Natural killer cell treated with Interleukin-12 subunit alpha and Interleukin-12 subunit beta and Interleukin-15 and Interleukin-18, amount 100 ng/mL, for 72 hours (primary cell): ENCODE results near the gene SH3BP2. TPM values are rescaled to one million over a fixed set of nuclear protein-coding genes. Genes with fewer than 3 reads are reported as not detected.
A peak's percentile ranks its signal among the peaks of the same experiment; 100 is the strongest.

Experiments used
- ATAC-seq, 2 donors: fragments of 150-1000 bp; cut with Tn5 transposase in 1 of 2; sonication (Bioruptor Pico), chemical (Tn5 transposase) in 1 of 2; 2 replicates each; pipeline ENCODE4 v1.10.0; 2021
- DNase-seq: peaks from one replicate; pipeline ENCODE4 v3.0.0; 2022; ENCODE audit warnings: low spot score
- H3K27ac Mint-ChIP-seq, 2 donors: 1 replicate in 1 of 2; 2 replicates in 1 of 2; pipeline ENCODE4 v1.8.0; 2022; ENCODE audit warnings: mixed read lengths in 2 of 2, mild to moderate bottlenecking in 1 of 2, moderate library complexity in 1 of 2
- H3K27me3 Mint-ChIP-seq, 2 donors: 1 replicate in 1 of 2; 2 replicates in 1 of 2; pipeline ENCODE4 v1.8.0; 2022; ENCODE audit warnings: mixed read lengths in 2 of 2
- H3K36me3 Mint-ChIP-seq: one replicate; pipeline ENCODE4 v1.8.0; 2022; ENCODE audit warnings: mixed read lengths
- H3K4me1 Mint-ChIP-seq, 2 donors: 1 replicate in 1 of 2; 2 replicates in 1 of 2; pipeline ENCODE4 v1.8.0; 2022; ENCODE audit warnings: low read depth in 2 of 2, mixed read lengths in 2 of 2, mild to moderate bottlenecking in 1 of 2
- H3K4me3 Mint-ChIP-seq: one replicate; pipeline ENCODE4 v1.8.0; 2022; ENCODE audit warnings: mixed read lengths
- H3K9me3 Mint-ChIP-seq: 2 replicates; pipeline ENCODE4 v1.8.0; 2022; ENCODE audit warnings: mixed read lengths
- total RNA-seq, 2 donors: library from RNA; stranded (reverse); gene quantifications; one replicate each; pipeline ENCODE4 v1.2.3, GENCODE V29; 2022

SH3BP2 gene
- total RNA-seq, 2 donors from 2014 or later = 121 to 129 TPM

GRCh38 chr4:2839060-2839459 is 46.2 kb downstream of the SH3BP2 start:
- no peaks in the 10 kb centered on the region for H3K27me3 Mint-ChIP-seq
- peak overlapping the region; percentile 85 to 94 for H3K27ac Mint-ChIP-seq
- no peaks in the 10 kb centered on the region for H3K9me3 Mint-ChIP-seq
- peaks cover 59 to 60% of the 10 kb centered on the region in 2 donors for H3K4me1 Mint-ChIP-seq
- peaks cover 6% of the 10 kb centered on the region for H3K36me3 Mint-ChIP-seq
- DNase-seq (no peak), ATAC-seq (no peak)
- peak overlapping the region; percentile 79 for H3K4me3 Mint-ChIP-seq

- peak overlapping the region; percentile 59 to 96 for H3K27ac Mint-ChIP-seq
- H3K4me1 Mint-ChIP-seq = peaks cover 53 to 59% of the 10 kb centered on the region in 2 donors
- no peak for ATAC-seq
- DNase-seq = no peak
- H3K9me3 Mint-ChIP-seq = no peaks in the 10 kb centered on the region
- no peaks in the 10 kb centered on the region for H3K27me3 Mint-ChIP-seq
- peak overlapping the region; percentile 60 for H3K4me3 Mint-ChIP-seq
- peaks cover 10% of the 10 kb centered on the region for H3K36me3 Mint-ChIP-seq
These were observed 49.9 kb downstream of the SH3BP2 start for GRCh38 chr4:2842687-2843262.

GRCh38 chr4:2843263-2843940 is 50.5 kb downstream of the SH3BP2 start, which contains the start of gene ADD1:
Gene ADD1, plus strand, starts transcription at chr4:2843844. Its CDS starts 32,072 bp downstream, at chr4:2875916.
- Mint-ChIP-seq H3K27ac (peak within 1 kb of the TSS; percentile 79 to 96), H3K4me1 (peaks cover 48 to 54% of the 10 kb centered on the region in 2 donors), H3K4me3 (peak within 1 kb of the TSS; percentile 96), H3K36me3 (peaks cover 10% of the 10 kb centered on the region), H3K9me3 (no peaks in the 10 kb centered on the region), H3K27me3 (no peaks in the 10 kb centered on the region)
- peak; percentile 96 for DNase-seq
- peak; percentile 99 for ATAC-seq

- DNase-seq = no peak
- Mint-ChIP-seq H3K9me3 (no peaks in the 10 kb centered on the region), H3K27me3 (no peaks in the 10 kb centered on the region), H3K36me3 (peaks cover 10% of the 10 kb centered on the region), H3K4me1 (peaks cover 47 to 53% of the 10 kb centered on the region in 2 donors), H3K4me3 (peak overlapping the region; percentile 96), H3K27ac (peak overlapping the region; percentile 79 to 96)
- peak in 1 of 2 donors; percentile 1 for ATAC-seq
These were observed 51.2 kb downstream of the SH3BP2 start for GRCh38 chr4:2843941-2844584.

GRCh38 chr4:2846172-2846571 is 53.3 kb downstream of the SH3BP2 start:
- Mint-ChIP-seq H3K27ac (peak overlapping the region; percentile 79 to 96), H3K4me1 (peaks cover 56 to 57% of the 10 kb centered on the region in 2 donors), H3K27me3 (no peaks in the 10 kb centered on the region), H3K36me3 (peaks cover 4% of the 10 kb centered on the region), H3K9me3 (no peaks in the 10 kb centered on the region), H3K4me3 (peak overlapping the region; percentile 96)
- ATAC-seq (no peak), DNase-seq (no peak)

GRCh38 chr4:2847302-2847871 is 54.5 kb downstream of the SH3BP2 start:
- Mint-ChIP-seq H3K4me1 (peaks cover 64 to 68% of the 10 kb centered on the region in 2 donors), H3K36me3 (peaks cover 4% of the 10 kb centered on the region), H3K9me3 (no peaks in the 10 kb centered on the region), H3K27ac (peak overlapping the region; percentile 23 to 43), H3K27me3 (no peaks in the 10 kb centered on the region), H3K4me3 (peak overlapping the region; percentile 2)
- no peak for ATAC-seq
- DNase-seq = no peak

GRCh38 chr4:2848449-2848848 is 55.6 kb downstream of the SH3BP2 start:
- DNase-seq (no peak), ATAC-seq (no peak)
- Mint-ChIP-seq H3K27ac (peak overlapping the region; percentile 15 to 68), H3K4me3 (no peak overlapping the region), H3K27me3 (no peaks in the 10 kb centered on the region), H3K36me3 (peaks cover 4% of the 10 kb centered on the region), H3K9me3 (no peaks in the 10 kb centered on the region), H3K4me1 (peaks cover 57 to 63% of the 10 kb centered on the region in 2 donors)

GRCh38 chr4:2849267-2850152 is 56.6 kb downstream of the SH3BP2 start:
- DNase-seq (no peak), ATAC-seq (peak; percentile 41 to 77)
- Mint-ChIP-seq H3K4me3 (peak overlapping the region; percentile 59), H3K27ac (peak overlapping the region; percentile 15 to 68), H3K4me1 (peaks cover 61 to 71% of the 10 kb centered on the region in 2 donors), H3K27me3 (no peaks in the 10 kb centered on the region), H3K9me3 (no peaks in the 10 kb centered on the region), H3K36me3 (peaks cover 6% of the 10 kb centered on the region)

GRCh38 chr4:2850966-2851798 is 58.3 kb downstream of the SH3BP2 start:
- Mint-ChIP-seq H3K4me1 (peaks cover 58 to 68% of the 10 kb centered on the region in 2 donors), H3K9me3 (no peaks in the 10 kb centered on the region), H3K27me3 (no peaks in the 10 kb centered on the region), H3K27ac (peak overlapping the region; percentile 68 to 74), H3K4me3 (peak overlapping the region; percentile 58), H3K36me3 (peaks cover 15% of the 10 kb centered on the region)
- peak in 1 of 2 donors; percentile 32 for ATAC-seq
- DNase-seq = no peak

- H3K27me3 Mint-ChIP-seq = no peaks in the 10 kb centered on the region
- DNase-seq (no peak), ATAC-seq (peak in 1 of 2 donors; percentile 63)
- H3K4me1 Mint-ChIP-seq = peaks cover 60 to 69% of the 10 kb centered on the region in 2 donors
- H3K9me3 Mint-ChIP-seq = no peaks in the 10 kb centered on the region
- peak overlapping the region; percentile 58 for H3K4me3 Mint-ChIP-seq
- H3K27ac Mint-ChIP-seq = peak overlapping the region; percentile 58 to 74
- H3K36me3 Mint-ChIP-seq = peaks cover 15% of the 10 kb centered on the region
These were observed 59.6 kb downstream of the SH3BP2 start for GRCh38 chr4:2852481-2852921.

GRCh38 chr4:2855584-2855983 is 62.7 kb downstream of the SH3BP2 start:
- DNase-seq (no peak), ATAC-seq (no peak)
- Mint-ChIP-seq H3K36me3 (peaks cover 15% of the 10 kb centered on the region), H3K9me3 (no peaks in the 10 kb centered on the region), H3K4me1 (peaks cover 61 to 75% of the 10 kb centered on the region in 2 donors), H3K27ac (peak overlapping the region; percentile 70), H3K4me3 (no peak overlapping the region), H3K27me3 (no peaks in the 10 kb centered on the region)

GRCh38 chr4:2856266-2856665 is 63.4 kb downstream of the SH3BP2 start:
- peak overlapping the region; percentile 70 to 85 for H3K27ac Mint-ChIP-seq
- H3K4me1 Mint-ChIP-seq = peaks cover 60 to 75% of the 10 kb centered on the region in 2 donors
- DNase-seq (no peak), ATAC-seq (no peak)
- H3K36me3 Mint-ChIP-seq = peaks cover 15% of the 10 kb centered on the region
- H3K27me3 Mint-ChIP-seq = no peaks in the 10 kb centered on the region
- no peaks in the 10 kb centered on the region for H3K9me3 Mint-ChIP-seq
- no peak overlapping the region for H3K4me3 Mint-ChIP-seq
